H9 (cell line): ENCODE data around the gene NUP210. TPM values are rescaled to one million over a fixed set of nuclear protein-coding genes. Genes with fewer than 3 reads are reported as not detected.

Experiments used
- DNase-seq: peaks from one replicate; pipeline ENCODE4 v3.0.0-alpha.2; 2017
- H2AFZ ChIP-seq: one replicate; pipeline ENCODE4 v1.6.1; 2013; ENCODE audit warnings: mild to moderate bottlenecking, low read length, control low read depth, moderate library complexity
- H2AK5ac ChIP-seq: 2 replicates; pipeline ENCODE4 v1.6.1; 2013; ENCODE audit warnings: low read length, control low read depth, mixed read lengths; ENCODE audit not compliant: insufficient read length
- H2BK120ac ChIP-seq: one replicate; pipeline ENCODE4 v1.6.1; 2013; ENCODE audit warnings: low read depth, mild to moderate bottlenecking, low read length, control low read depth, inconsistent platforms; ENCODE audit not compliant: poor library complexity, severe bottlenecking
- H2BK12ac ChIP-seq: 2 replicates; pipeline ENCODE4 v1.6.1; 2013; ENCODE audit warnings: low read length, control low read depth, mixed read lengths, low read depth; ENCODE audit not compliant: insufficient read length
- H2BK15ac ChIP-seq: 2 replicates; pipeline ENCODE4 v1.6.1; 2013; ENCODE audit warnings: low read depth, low read length, control low read depth
- H2BK20ac ChIP-seq: one replicate; pipeline ENCODE4 v1.6.1; 2013; ENCODE audit warnings: low read depth, mild to moderate bottlenecking, low read length, control low read depth, inconsistent platforms; ENCODE audit not compliant: poor library complexity, severe bottlenecking
- H2BK5ac ChIP-seq: 2 replicates; pipeline ENCODE4 v1.6.1; 2013; ENCODE audit warnings: low read length, control low read depth, mixed read lengths; ENCODE audit not compliant: insufficient read length
- H3K14ac ChIP-seq: 2 replicates; pipeline ENCODE4 v1.6.1; 2013; ENCODE audit warnings: low read length, control low read depth; ENCODE audit not compliant: insufficient read depth
- H3K18ac ChIP-seq: 2 replicates; pipeline ENCODE4 v1.6.1; 2013; ENCODE audit warnings: low read depth, mild to moderate bottlenecking, mixed read lengths, low read length, control low read depth; ENCODE audit not compliant: insufficient read length
- H3K23ac ChIP-seq: 2 replicates; pipeline ENCODE4 v1.6.1; 2013; ENCODE audit warnings: low read length, control low read depth, mixed read lengths, low read depth; ENCODE audit not compliant: insufficient read length
- H3K23me2 ChIP-seq: 2 replicates; pipeline ENCODE4 v1.6.1; 2013; ENCODE audit warnings: low read depth, mild to moderate bottlenecking, mixed read lengths, low read length, control low read depth; ENCODE audit not compliant: insufficient read length, poor library complexity, severe bottlenecking
- H3K27ac ChIP-seq: 2 replicates; pipeline ENCODE4 v1.5.1; 2013; ENCODE audit warnings: low read length, control low read depth, mixed read lengths, low read depth; ENCODE audit not compliant: insufficient read length
- H3K27me3 ChIP-seq: 2 replicates; pipeline ENCODE4 v1.6.1; 2013; ENCODE audit warnings: low read length, control low read depth, inconsistent platforms; ENCODE audit not compliant: insufficient read depth
- H3K4ac ChIP-seq: 2 replicates; pipeline ENCODE4 v1.6.1; 2013; ENCODE audit warnings: low read depth, mild to moderate bottlenecking, control low read depth, inconsistent platforms, low read length, moderate library complexity
- H3K4me1 ChIP-seq: 2 replicates; pipeline ENCODE4 v1.6.1; 2013; ENCODE audit warnings: low read length, control low read depth, inconsistent platforms; ENCODE audit not compliant: insufficient read depth
- H3K4me2 ChIP-seq: 2 replicates; pipeline ENCODE4 v1.6.1; 2013; ENCODE audit warnings: low read length, control low read depth, mixed read lengths; ENCODE audit not compliant: insufficient read length, insufficient read depth
- H3K56ac ChIP-seq: 2 replicates; pipeline ENCODE4 v1.6.1; 2013; ENCODE audit warnings: low read depth, mild to moderate bottlenecking, mixed read lengths, low read length, control low read depth; ENCODE audit not compliant: insufficient read length
- H3K79me1 ChIP-seq: 2 replicates; pipeline ENCODE4 v1.6.1; 2013; ENCODE audit warnings: low read depth, mild to moderate bottlenecking, moderate library complexity, low read length, control low read depth, inconsistent platforms; ENCODE audit not compliant: insufficient read depth, poor library complexity, severe bottlenecking
- H3K79me2 ChIP-seq: 2 replicates; pipeline ENCODE4 v1.6.1; 2013; ENCODE audit warnings: low read length, control low read depth, inconsistent platforms; ENCODE audit not compliant: insufficient read depth
- H3K9ac ChIP-seq: 2 replicates; pipeline ENCODE4 v1.6.1; 2013; ENCODE audit warnings: low read length, control low read depth, mixed read lengths; ENCODE audit not compliant: insufficient read length; ENCODE audit errors: extremely low read depth
- H3K9me3 ChIP-seq: one replicate; pipeline ENCODE4 v1.6.1; 2013; ENCODE audit warnings: low read depth, low read length, inconsistent platforms; ENCODE audit not compliant: control insufficient read depth
- H3T11ph ChIP-seq: one replicate; pipeline ENCODE4 v1.6.1; 2013; ENCODE audit warnings: mild to moderate bottlenecking, low read length, control low read depth, inconsistent platforms
- H4K20me1 ChIP-seq: one replicate; pipeline ENCODE4 v1.6.1; 2013; ENCODE audit not compliant: control insufficient read depth, insufficient read length, insufficient read depth
- H4K5ac ChIP-seq: 2 replicates; pipeline ENCODE4 v1.6.1; 2013; ENCODE audit warnings: low read depth, mild to moderate bottlenecking, mixed read lengths, low read length, control low read depth; ENCODE audit not compliant: insufficient read length
- H4K8ac ChIP-seq: replicated peaks from 2 replicates; pipeline ENCODE4 v1.6.1; 2013; ENCODE audit warnings: low read length, control low read depth, mixed read lengths, low read depth; ENCODE audit not compliant: insufficient read length
- H4K91ac ChIP-seq: 2 replicates; pipeline ENCODE4 v1.6.1; 2013; ENCODE audit warnings: low read depth, mild to moderate bottlenecking, moderate library complexity, mixed read lengths, low read length, control low read depth; ENCODE audit not compliant: insufficient read length
- H3K27ac Mint-ChIP-seq, 3 experiments: 2 replicates in 2 of 3; 3 replicates in 1 of 3; pipeline ENCODE4 v1.8.0; 2020 to 2021; ENCODE audit warnings: mixed read lengths in 3 of 3, mild to moderate bottlenecking in 1 of 3, moderate library complexity in 1 of 3
- H3K27me3 Mint-ChIP-seq: 2 replicates; pipeline ENCODE4 v1.8.0; 2021; ENCODE audit warnings: low read depth, mild to moderate bottlenecking, moderate library complexity, mixed read lengths
- H3K36me3 Mint-ChIP-seq, 3 experiments: 2 replicates in 2 of 3; 3 replicates in 1 of 3; pipeline ENCODE4 v1.8.0; 2020 to 2021; ENCODE audit warnings: low read depth in 3 of 3, mixed read lengths in 3 of 3; ENCODE audit not compliant: insufficient read depth in 1 of 3
- H3K4me1 Mint-ChIP-seq, 2 experiments: 2 replicates each; pipeline ENCODE4 v1.8.0; 2020; ENCODE audit warnings: mixed read lengths in 2 of 2
- H3K4me3 Mint-ChIP-seq, 2 experiments: 2 replicates in 1 of 2; 3 replicates in 1 of 2; pipeline ENCODE4 v1.8.0; 2020 to 2021; ENCODE audit warnings: mild to moderate bottlenecking in 2 of 2, mixed read lengths in 2 of 2, moderate library complexity in 1 of 2
- H3K9me3 Mint-ChIP-seq, 2 experiments: 2 replicates in 1 of 2; 3 replicates in 1 of 2; pipeline ENCODE4 v1.8.0; 2020; ENCODE audit warnings: mild to moderate bottlenecking in 2 of 2, mixed read lengths in 2 of 2, moderate library complexity in 1 of 2
- WGBS: extraction: QIAGEN DNeasy Blood & Tissue Kit; methylation state at CpG from one replicate; pipeline ENCODE4 v1.1.7; 2013; ENCODE audit warnings: missing lambda C conversion rate, low lambda C conversion rate, mixed read lengths; ENCODE audit not compliant: insufficient read length; ENCODE audit errors: extremely low coverage; 5-methylcytosine and 5-hydroxymethylcytosine counted together
- total RNA-seq: library from RNA; stranded (reverse); gene quantifications from 2 replicates; pipeline ENCODE4 v1.2.1, GENCODE V29; 2021
- TF ChIP-seq, protein P1 (sequence below): fragments of 200-600 bp; sonication (generic); conservative IDR thresholded peaks from 3 replicates; pipeline ENCODE4 v1.8.0; 2021; ENCODE audit warnings: antibody characterized with exemption, mild to moderate bottlenecking

Gene NUP210
- total RNA-seq, 1 experiment from 2014 or later: 48.8 TPM

DNA sequence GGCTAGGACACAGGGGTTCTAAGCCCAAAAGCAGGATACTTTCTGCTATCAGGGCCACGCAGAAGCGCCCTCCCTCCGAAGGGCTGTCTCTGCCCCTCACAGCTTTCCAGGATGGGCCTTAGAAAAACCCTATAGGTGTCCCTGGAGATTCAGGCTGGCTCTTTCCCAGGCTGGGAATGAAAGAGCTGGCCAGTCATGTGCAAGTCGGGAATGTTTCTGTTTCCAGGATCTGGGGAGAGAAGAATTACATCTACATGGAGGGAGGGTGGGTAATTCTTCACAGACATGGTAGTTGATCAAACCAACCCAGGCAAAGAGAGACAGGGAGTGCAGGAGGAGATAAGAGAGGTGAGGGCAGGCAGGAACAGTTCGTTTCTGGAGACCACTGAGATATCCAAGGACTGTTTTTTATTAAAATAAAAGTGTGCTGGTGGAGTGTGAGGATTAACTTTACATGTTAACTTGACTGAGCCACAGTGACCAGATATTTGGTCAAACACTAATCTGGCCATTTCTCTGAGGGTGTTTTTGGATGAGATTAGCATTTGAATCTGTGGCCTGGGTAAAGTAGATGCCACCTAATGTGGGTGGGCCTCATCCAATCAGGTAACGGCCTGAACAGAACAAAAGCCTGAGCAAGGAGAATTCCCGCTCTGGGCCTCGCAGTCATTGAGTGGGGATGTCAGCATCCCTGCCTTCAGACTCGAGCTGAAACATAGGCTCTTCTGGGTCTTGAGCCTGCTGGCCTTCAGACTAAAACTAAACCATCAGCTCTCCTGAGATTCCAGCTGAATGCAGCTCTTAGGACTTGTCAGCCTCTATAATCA, 15.3 kb downstream of the NUP210 start:
- peak overlapping the region in 1 of 3 experiments; percentile 23; a peak in 2 of 7 replicates for H3K27ac Mint-ChIP-seq
- H3K36me3 Mint-ChIP-seq: peaks cover 0 to 15% (median 8%) of the 10 kb centered on the region in 3 experiments; a peak in 3 of 7 replicates
- H3K4me3 Mint-ChIP-seq: no peak overlapping the region

More for the DNA sequence above, 15.3 kb downstream of the NUP210 start:
- H3K9me3 ChIP-seq: no peaks in the 10 kb centered on the region
- H3K79me2 ChIP-seq: peaks cover 4% of the 10 kb centered on the region; the same call in 1 of the 2 replicates
- no peaks in the 10 kb centered on the region for H3K79me1 ChIP-seq
- H3K27me3 Mint-ChIP-seq: no peaks in the 10 kb centered on the region; the same call in 1 of the 2 replicates
- no peak overlapping the region for H3K27ac ChIP-seq
- DNase-seq: no peak
- H4K8ac ChIP-seq: no peak overlapping the region
- no peak overlapping the region for H3K9ac ChIP-seq
- H2BK12ac ChIP-seq: no peak overlapping the region
- no peak overlapping the region for H3K56ac ChIP-seq
- no peak overlapping the region for H3K14ac ChIP-seq
- H3K23me2 ChIP-seq: no peaks in the 10 kb centered on the region
- H3K4me1 Mint-ChIP-seq: peaks cover 9 to 15% of the 10 kb centered on the region in 2 experiments
- no peak overlapping the region for H3K18ac ChIP-seq
- H3T11ph ChIP-seq: no peak overlapping the region
- no peak overlapping the region for H2BK15ac ChIP-seq
- no peaks in the 10 kb centered on the region for H3K4me1 ChIP-seq
- no peaks in the 10 kb centered on the region for H3K27me3 ChIP-seq
- H3K4ac ChIP-seq: no peak overlapping the region
- H4K5ac ChIP-seq: no peak overlapping the region
- H2BK5ac ChIP-seq: no peak overlapping the region
- peaks cover 0 to 2% of the 10 kb centered on the region in 2 experiments; a peak in 3 of 5 replicates for H3K9me3 Mint-ChIP-seq
- H2BK120ac ChIP-seq: no peak overlapping the region
- H3K4me2 ChIP-seq: no peak overlapping the region
- H2AFZ ChIP-seq: no peak overlapping the region
- no peaks in the 10 kb centered on the region for H4K20me1 ChIP-seq
- no peak overlapping the region for H3K23ac ChIP-seq
- TF ChIP-seq, protein P1, sequence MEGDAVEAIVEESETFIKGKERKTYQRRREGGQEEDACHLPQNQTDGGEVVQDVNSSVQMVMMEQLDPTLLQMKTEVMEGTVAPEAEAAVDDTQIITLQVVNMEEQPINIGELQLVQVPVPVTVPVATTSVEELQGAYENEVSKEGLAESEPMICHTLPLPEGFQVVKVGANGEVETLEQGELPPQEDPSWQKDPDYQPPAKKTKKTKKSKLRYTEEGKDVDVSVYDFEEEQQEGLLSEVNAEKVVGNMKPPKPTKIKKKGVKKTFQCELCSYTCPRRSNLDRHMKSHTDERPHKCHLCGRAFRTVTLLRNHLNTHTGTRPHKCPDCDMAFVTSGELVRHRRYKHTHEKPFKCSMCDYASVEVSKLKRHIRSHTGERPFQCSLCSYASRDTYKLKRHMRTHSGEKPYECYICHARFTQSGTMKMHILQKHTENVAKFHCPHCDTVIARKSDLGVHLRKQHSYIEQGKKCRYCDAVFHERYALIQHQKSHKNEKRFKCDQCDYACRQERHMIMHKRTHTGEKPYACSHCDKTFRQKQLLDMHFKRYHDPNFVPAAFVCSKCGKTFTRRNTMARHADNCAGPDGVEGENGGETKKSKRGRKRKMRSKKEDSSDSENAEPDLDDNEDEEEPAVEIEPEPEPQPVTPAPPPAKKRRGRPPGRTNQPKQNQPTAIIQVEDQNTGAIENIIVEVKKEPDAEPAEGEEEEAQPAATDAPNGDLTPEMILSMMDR: no peak
- H4K91ac ChIP-seq: no peak overlapping the region
- no peak overlapping the region for H2AK5ac ChIP-seq
- H2BK20ac ChIP-seq: no peak overlapping the region
- WGBS: no CpG with 5 or more reads among the region's 9 CpGs
